ENCODE data around the gene PFN3. TPM values are rescaled to one million over a fixed set of nuclear protein-coding genes. Genes with fewer than 3 reads are reported as not detected.

PFN3 gene
- total and polyA plus RNA-seq, 8 donors, result not detected

- H3K36me3 ChIP-seq, result no peaks in the 10 kb centered on the region
- intact Hi-C loops (cut with DNase I; ENCODE audit: low total_unique reads), result no loop called here
- no peaks in the 10 kb centered on the region for H3K9me3 ChIP-seq
- H3K27ac ChIP-seq, result peak overlapping the region in 1 of 5 donors; percentile 14
- DNase-seq, result no peak
- H3K27me3 ChIP-seq, result peaks cover 6 to 48% (median 36%) of the 10 kb centered on the region in 3 donors
- 88 to 100% (median 91%) methylated on average over 2 of the region's 2 CpGs for WGBS, 5 donors
- H3K4me3 ChIP-seq, result no peak overlapping the region
- H3K4me1 ChIP-seq, result peaks cover 26 to 44% (median 37%) of the 10 kb centered on the region in 4 donors
- no peak for TF ChIP-seq EP300 (IDR thresholded peaks at IDR 0.05)
- TF ChIP-seq, protein P1, sequence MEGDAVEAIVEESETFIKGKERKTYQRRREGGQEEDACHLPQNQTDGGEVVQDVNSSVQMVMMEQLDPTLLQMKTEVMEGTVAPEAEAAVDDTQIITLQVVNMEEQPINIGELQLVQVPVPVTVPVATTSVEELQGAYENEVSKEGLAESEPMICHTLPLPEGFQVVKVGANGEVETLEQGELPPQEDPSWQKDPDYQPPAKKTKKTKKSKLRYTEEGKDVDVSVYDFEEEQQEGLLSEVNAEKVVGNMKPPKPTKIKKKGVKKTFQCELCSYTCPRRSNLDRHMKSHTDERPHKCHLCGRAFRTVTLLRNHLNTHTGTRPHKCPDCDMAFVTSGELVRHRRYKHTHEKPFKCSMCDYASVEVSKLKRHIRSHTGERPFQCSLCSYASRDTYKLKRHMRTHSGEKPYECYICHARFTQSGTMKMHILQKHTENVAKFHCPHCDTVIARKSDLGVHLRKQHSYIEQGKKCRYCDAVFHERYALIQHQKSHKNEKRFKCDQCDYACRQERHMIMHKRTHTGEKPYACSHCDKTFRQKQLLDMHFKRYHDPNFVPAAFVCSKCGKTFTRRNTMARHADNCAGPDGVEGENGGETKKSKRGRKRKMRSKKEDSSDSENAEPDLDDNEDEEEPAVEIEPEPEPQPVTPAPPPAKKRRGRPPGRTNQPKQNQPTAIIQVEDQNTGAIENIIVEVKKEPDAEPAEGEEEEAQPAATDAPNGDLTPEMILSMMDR (IDR thresholded peaks at IDR 0.05), result no peak
- no peak for TF ChIP-seq POLR2AphosphoS5 (IDR thresholded peaks at IDR 0.05)
- TF ChIP-seq POLR2A (IDR thresholded peaks at IDR 0.05), result no peak
These were observed 4.9 kb upstream of the PFN3 start for GRCh38 chr5:177405312-177405711.

DNA sequence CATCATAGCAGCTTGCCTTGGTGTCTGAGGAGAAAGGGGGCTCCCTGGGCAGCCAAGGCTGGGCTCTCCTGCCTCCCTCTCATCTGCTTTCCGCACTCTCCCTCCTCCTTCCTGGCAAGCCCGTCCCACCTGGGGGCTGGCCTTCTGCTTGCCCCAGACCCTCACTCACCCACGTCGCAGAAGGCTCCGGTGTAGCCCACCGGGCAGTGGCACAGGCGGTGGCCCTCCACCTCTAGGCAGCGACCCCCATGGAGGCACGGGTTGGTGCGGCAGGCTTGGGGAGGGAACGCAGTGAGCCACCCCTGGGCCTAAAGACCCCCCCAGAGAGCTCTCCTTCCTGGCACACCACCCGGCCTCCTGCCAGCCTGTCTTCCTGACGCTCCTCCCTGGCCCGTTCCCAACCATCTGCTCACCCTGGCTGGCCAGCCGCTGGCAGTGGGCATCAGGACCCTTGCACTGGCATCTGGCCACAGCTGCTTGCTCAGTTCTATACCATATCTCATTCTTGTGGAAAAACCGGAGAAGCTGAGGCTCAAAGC lies 4.2 kb upstream of the PFN3 start:
- H3K27ac ChIP-seq, result peak overlapping the region in 3 of 5 donors; percentile 30 to 62 (median 52)
- TF ChIP-seq EP300 (IDR thresholded peaks at IDR 0.05), result no peak
- WGBS, 5 donors, result 32 to 43% (median 38%) methylated on average over 11 to 16 of the region's 16 CpGs
- no peaks in the 10 kb centered on the region for H3K36me3 ChIP-seq
- peak in 1 of 2 donors; percentile 57 for DNase-seq
- intact Hi-C loops (cut with DNase I; ENCODE audit: low total_unique reads), result loop anchor here (5.0 kb wide), 1 partner anchor 53 kb away; no protein-coding TSS in a partner anchor
- no peaks in the 10 kb centered on the region for H3K9me3 ChIP-seq
- H3K4me1 ChIP-seq, result peaks cover 31 to 50% (median 43%) of the 10 kb centered on the region in 4 donors
- H3K27me3 ChIP-seq, result peaks cover 6 to 54% (median 42%) of the 10 kb centered on the region in 3 donors
- H3K4me3 ChIP-seq, result peak overlapping the region; percentile 45 to 79 (median 57)

GRCh38 chr5:177403792-177404640 lies 3.6 kb upstream of the PFN3 start:
- 0 to 1% (median 0%) methylated on average over 25 to 93 of the region's 93 CpGs for WGBS, 5 donors
- Histone ChIP-seq H3K4me1 (peaks cover 31 to 52% (median 45%) of the 10 kb centered on the region in 4 donors), H3K27ac (peak overlapping the region in 4 of 5 donors; percentile 27 to 62 (median 41)), H3K4me3 (peak overlapping the region; percentile 45 to 79 (median 57)), H3K9me3 (no peaks in the 10 kb centered on the region), H3K36me3 (no peaks in the 10 kb centered on the region), H3K27me3 (peaks cover 6 to 61% (median 47%) of the 10 kb centered on the region in 3 donors)
- intact Hi-C loops (cut with DNase I; ENCODE audit: low total_unique reads), result loop anchor here (5.0 kb wide), 1 partner anchor 53 kb away; no protein-coding TSS in a partner anchor
- TF ChIP-seq, protein P1 (IDR thresholded peaks at IDR 0.05), result peak in 5 of 7 experiments; percentile 56 to 72 (median 65)
- TF ChIP-seq EP300 (IDR thresholded peaks at IDR 0.05) (no peak), POLR2AphosphoS5 (IDR thresholded peaks at IDR 0.05) (peak in 2 of 3 donors; percentile 42 to 75)
- peak; percentile 91 to 94 for DNase-seq

DNA sequence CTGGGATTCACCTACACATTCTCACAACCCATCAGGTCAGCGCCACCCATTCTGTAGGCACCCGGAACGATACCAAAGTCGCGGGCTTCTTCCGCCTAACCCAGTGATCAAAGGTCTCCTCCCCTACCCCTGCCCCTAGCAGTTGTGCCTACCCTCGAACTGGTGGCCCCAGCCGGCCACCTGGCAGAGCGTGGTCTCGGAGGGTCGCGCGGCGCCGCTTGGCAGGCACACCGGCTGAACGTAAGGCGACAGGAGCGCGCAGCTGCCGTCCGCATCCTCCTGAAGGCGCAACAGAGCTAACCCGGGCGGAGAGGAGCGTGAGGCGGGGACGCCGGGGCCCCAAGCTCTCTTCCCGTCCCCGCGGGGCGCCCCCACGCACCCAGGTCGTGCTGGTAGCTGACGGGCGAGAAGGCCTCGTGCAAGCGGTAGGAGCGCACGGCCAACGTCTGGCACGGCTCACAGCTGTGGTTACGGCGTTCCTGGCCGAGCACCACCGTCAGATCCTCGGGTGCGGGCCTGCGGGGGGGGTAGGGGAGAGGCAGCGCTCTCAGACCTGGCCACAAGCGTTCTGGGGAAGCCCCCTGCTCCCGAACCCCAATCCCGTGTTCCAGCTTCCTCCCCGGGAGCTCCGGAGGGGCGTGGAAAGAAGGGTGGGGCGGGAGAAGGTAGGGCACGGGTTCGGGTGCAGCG lies 2.8 kb upstream of the PFN3 start:
- WGBS, 5 donors, result 0 to 8% (median 1%) methylated on average over 9 to 61 of the region's 61 CpGs
- intact Hi-C loops (cut with DNase I; ENCODE audit: low total_unique reads), result loop anchor here (5.0 kb wide), 1 partner anchor 54 kb away; no protein-coding TSS in a partner anchor
- Histone ChIP-seq H3K4me1 (peaks cover 31 to 52% (median 45%) of the 10 kb centered on the region in 4 donors), H3K27me3 (peaks cover 6 to 69% (median 47%) of the 10 kb centered on the region in 3 donors), H3K27ac (peak overlapping the region in 1 of 5 donors; percentile 62), H3K4me3 (peak overlapping the region; percentile 45 to 79 (median 57)), H3K36me3 (no peaks in the 10 kb centered on the region), H3K9me3 (no peaks in the 10 kb centered on the region)
- DNase-seq, result peak; percentile 33 to 59
- TF ChIP-seq POLR2AphosphoS5 (IDR thresholded peaks at IDR 0.05) (no peak), POLR2A (IDR thresholded peaks at IDR 0.05) (no peak), EP300 (IDR thresholded peaks at IDR 0.05) (no peak)
- TF ChIP-seq, protein P1 (IDR thresholded peaks at IDR 0.05), result no peak

Measured in stomach (tissue), 9 donors.